Epithelial cell of proximal tubule (primary cell): ENCODE results near the gene VPS33B. TPM values are rescaled to one million over a fixed set of nuclear protein-coding genes. Genes with fewer than 3 reads are reported as not detected.
A peak's percentile ranks its signal among the peaks of the same experiment; 100 is the strongest.

Experiments
- DNase-seq: peaks from one replicate; pipeline ENCODE4 v3.0.0-alpha.2; 2011; ENCODE audit warnings: low read depth
- H3K4me3 ChIP-seq: 2 replicates; pipeline ENCODE4 v1.5.1; 2011; ENCODE audit warnings: low read depth, mild to moderate bottlenecking, low read length
- total RNA-seq: library from RNA; depleted of rRNA; stranded (reverse); fragments of >200 nt; gene quantifications from 2 replicates; pipeline ENCODE4 v1.2.3, GENCODE V29; 2015
- TF ChIP-seq, protein P1 (sequence below): conservative IDR thresholded peaks from 2 replicates; pipeline ENCODE4 v1.5.1; 2012; ENCODE audit warnings: low read depth, mild to moderate bottlenecking, low read length

Gene VPS33B
- 16.0 and 17.3 TPM in 2 replicates for total RNA-seq

DNA sequence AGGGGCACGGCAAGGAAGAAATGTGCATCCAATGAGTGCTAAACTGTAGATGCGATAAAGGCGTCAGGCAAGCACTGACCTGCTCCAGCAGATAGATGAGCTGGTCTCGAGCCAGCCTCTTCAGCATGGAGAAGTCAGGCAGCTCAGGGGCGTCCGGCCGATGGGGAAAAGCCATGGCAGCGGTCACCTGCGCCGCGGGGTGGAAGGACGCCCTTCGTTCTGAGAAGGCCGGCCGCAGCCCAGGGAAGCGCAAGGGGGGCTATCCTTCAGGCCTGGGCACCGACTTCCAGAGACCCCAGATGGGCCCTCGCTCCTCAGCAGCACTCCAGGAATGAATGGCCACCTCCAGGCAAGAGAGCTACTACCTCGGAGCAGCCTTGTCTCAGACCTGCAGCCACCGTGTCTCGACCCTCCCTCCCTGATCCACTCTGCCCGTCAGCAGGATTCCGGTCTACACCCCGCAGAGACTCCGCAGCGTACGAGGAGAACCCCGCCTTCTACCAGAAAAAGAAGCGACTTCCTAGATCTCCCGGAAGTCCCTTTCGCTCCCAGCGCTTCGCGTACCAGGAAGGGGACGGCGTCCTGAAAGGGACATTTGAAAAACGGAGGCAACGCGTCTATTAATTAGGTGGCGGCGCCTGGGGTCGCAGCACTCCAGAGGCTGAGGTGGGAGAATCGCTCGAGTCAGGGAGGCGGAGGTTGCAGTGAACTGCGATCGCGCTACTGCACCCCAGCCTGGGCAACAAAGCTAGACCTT, at the start of gene VPS33B:
TSS of gene VPS33B (minus strand) at position 520 of the 757 bp plus-strand sequence. CDS start at position 175, 345 bp downstream.
- DNase-seq = peak; percentile 20
- H3K4me3 ChIP-seq = peak within 1 kb of the TSS; percentile 88
- TF ChIP-seq, protein P1, sequence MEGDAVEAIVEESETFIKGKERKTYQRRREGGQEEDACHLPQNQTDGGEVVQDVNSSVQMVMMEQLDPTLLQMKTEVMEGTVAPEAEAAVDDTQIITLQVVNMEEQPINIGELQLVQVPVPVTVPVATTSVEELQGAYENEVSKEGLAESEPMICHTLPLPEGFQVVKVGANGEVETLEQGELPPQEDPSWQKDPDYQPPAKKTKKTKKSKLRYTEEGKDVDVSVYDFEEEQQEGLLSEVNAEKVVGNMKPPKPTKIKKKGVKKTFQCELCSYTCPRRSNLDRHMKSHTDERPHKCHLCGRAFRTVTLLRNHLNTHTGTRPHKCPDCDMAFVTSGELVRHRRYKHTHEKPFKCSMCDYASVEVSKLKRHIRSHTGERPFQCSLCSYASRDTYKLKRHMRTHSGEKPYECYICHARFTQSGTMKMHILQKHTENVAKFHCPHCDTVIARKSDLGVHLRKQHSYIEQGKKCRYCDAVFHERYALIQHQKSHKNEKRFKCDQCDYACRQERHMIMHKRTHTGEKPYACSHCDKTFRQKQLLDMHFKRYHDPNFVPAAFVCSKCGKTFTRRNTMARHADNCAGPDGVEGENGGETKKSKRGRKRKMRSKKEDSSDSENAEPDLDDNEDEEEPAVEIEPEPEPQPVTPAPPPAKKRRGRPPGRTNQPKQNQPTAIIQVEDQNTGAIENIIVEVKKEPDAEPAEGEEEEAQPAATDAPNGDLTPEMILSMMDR = no peak

DNA sequence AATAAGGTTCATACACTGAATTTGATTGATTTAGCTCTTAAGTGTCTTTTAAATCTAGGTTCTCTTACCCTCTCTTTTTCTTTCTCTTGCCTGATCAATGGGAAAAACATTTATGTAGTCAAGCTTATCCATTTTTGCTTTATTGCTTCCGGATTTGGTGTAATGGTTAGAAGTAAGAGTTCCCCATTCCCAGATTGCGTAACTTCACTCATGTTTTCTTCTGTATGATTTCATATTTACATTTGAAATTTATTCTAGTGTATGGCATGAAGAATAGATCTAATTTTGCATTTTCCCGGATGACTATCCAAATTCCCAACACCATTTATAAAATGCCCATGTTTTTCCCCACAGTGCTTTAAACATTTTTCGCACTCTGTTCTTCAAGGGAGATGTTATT, 49.8 kb upstream of the VPS33B start:
- no peak for DNase-seq
- TF ChIP-seq, protein P1 = no peak
- H3K4me3 ChIP-seq = no peak overlapping the region

DNA sequence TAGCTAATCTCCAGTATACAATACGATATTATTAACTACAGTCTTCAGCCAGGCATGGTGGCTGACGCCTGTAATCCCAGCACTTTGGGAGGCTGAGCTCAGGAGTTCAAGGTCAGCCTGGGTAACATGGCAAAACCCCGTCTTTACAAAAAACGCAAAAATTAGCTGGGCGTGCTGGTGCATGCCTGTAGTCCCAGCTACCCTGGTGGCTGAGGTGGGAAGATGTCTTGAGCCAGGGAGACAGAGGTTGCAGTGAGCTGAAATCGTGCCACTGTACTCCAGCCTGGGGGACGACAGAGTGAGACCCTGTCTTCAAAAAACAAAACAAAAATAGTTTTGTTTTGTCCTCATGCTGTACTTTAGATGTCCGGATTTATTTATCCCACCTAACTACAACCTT, 48.5 kb upstream of the VPS33B start:
- TF ChIP-seq, protein P1 = no peak
- no peak overlapping the region for H3K4me3 ChIP-seq
- no peak for DNase-seq

DNA sequence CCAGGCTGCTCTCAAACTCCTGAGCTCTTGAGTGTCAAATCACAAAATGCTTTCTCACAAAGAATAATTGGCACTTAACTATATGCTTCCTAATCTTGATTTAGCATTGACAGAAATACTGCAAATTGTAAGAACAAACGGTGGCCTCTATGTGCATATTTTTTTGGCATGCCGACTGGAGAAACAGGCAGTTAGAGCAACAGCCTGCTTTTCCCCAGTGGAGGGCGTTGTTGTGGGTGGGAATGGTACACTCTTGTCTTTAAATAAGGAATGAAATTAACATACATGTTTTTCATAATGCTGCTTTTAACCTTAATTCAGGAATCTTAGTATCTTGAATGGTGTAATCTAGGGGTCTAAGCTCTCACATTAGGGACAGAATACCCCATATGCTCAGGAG, 46.6 kb upstream of the VPS33B start:
- DNase-seq = no peak
- TF ChIP-seq, protein P1 = peak; percentile 11
- no peak overlapping the region for H3K4me3 ChIP-seq

DNA sequence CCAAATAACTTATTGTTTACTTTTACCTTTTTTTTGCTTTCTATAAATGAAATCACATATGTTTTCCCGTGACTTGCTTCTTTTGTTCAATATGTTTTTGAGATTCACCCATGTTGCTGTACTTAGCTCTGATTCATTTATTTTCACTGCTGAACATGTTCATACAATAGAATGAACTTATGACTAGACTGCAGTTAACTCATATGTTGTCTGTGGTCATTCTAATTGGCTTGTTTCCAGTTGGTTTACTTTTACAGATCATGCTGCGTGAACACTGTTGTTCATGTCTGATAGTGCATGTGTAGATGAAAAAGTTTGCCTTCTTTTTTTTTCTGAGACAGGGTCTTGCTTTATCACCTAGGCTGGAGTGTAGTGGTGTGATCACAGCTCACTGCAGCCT, 46.0 kb upstream of the VPS33B start:
- H3K4me3 ChIP-seq = no peak overlapping the region
- TF ChIP-seq, protein P1 = no peak
- DNase-seq = no peak

DNA sequence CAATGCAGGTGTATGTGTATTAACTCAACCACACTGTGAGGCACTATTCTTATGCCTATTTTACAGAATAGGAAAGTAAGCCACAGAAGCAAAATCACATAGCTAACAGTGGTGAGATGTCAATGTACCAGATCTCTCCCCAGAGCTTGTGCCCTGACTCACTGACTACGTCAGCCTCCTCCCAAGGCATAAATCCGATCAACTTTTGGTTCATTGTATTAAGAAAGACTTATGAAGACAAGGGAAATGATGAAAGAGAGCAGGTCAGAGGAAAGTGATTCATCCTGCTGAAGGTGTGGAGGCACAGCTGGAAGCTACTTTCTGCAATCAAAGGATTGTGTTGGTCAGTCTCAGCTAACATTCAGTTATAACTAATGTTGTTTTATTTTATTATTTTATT, 44.6 kb upstream of the VPS33B start:
- TF ChIP-seq, protein P1 = no peak
- no peak overlapping the region for H3K4me3 ChIP-seq
- no peak for DNase-seq

DNA sequence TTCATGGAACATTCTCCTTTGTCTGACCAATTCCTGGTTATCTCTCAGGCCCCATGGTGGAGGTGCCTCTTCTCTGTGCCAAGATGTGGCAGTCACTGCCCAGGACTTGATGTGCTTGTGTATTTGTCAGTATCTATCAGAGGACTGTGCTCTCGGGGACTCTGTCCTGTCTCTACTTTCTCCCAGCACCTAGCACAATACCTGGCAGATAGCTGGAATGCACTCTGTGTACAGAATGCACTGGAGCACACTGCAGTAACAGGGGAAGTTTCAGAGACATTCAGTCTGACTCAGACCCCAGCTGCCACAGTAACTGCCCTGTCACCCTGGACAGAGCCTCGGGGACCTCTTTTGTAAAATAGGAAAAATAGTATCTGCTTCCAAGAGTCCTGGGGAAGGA, 43.1 kb upstream of the VPS33B start:
- no peak overlapping the region for H3K4me3 ChIP-seq
- no peak for DNase-seq
- TF ChIP-seq, protein P1 = no peak
